Prostate gland (tissue), 2 donors: ENCODE measurements around the gene FAM89A. TPM values are rescaled to one million over a fixed set of nuclear protein-coding genes. Genes with fewer than 3 reads are reported as not detected.

Source experiments
- DNase-seq: peaks from one replicate; pipeline ENCODE4 v3.0.0-alpha.2; 2019; ENCODE audit warnings: low spot score
- H3K27ac ChIP-seq, 2 donors: fragments of 200-600 bp; sonication (generic); 2 replicates each; pipeline ENCODE4 v1.5.1; 2017 to 2019
- H3K27me3 ChIP-seq: fragments of 200-600 bp; sonication (generic); replicated peaks from 2 replicates; pipeline ENCODE4 v1.5.1; 2019; ENCODE audit not compliant: insufficient read depth
- H3K36me3 ChIP-seq, 2 donors: fragments of 200-600 bp; sonication (generic); 1 replicate in 1 of 2; 2 replicates in 1 of 2; pipeline versions ENCODE4 v1.5.1 to v1.8.1; 2017 to 2019
- H3K4me1 ChIP-seq: fragments of 200-600 bp; sonication (generic); replicated peaks from 2 replicates; pipeline ENCODE4 v1.5.1; 2019
- H3K4me3 ChIP-seq, 2 donors: fragments of 200-600 bp; sonication (generic); 2 replicates each; pipeline ENCODE4 v1.5.1; 2017 to 2019
- H3K9me3 ChIP-seq: fragments of 200-600 bp; sonication (generic); 2 replicates; pipeline ENCODE4 v1.5.1; 2017
- CTCF ChIP-seq, 4 experiments: fragments of 200-600 bp in 2 of 4; fragments of 450-650 bp in 2 of 4; sonication (generic) in 2 of 4; IDR thresholded peaks; 1 replicate in 3 of 4; 2 replicates in 1 of 4; pipeline ENCODE4 v1.5.1; 2016 to 2019; ENCODE audit warnings: antibody characterized with exemption in 4 of 4, mild to moderate bottlenecking in 2 of 4, moderate library complexity in 2 of 4
- POLR2A ChIP-seq: fragments of 450-650 bp; IDR thresholded peaks from one replicate; pipeline ENCODE4 v1.6.1; 2016; ENCODE audit warnings: antibody characterized with exemption, mild to moderate bottlenecking
- POLR2AphosphoS5 ChIP-seq: sonication (generic); formaldehyde crosslinking; IDR thresholded peaks from one replicate; pipeline ENCODE4 v1.6.1; 2017; ENCODE audit warnings: antibody characterized with exemption
- WGBS: methylation state at CpG from one replicate; pipeline ENCODE4 v1.1.5; 2018; 5-methylcytosine and 5-hydroxymethylcytosine counted together
- intact Hi-C: fragments of 100-400 bp; cut with DNase I; formaldehyde crosslinking; loops from one replicate; pipeline ENCODE4 v1.14.2; 2022
- total RNA-seq, 2 donors: library from RNA; depleted of rRNA; stranded (reverse); fragments of >200 nt; gene quantifications; one replicate each; pipeline ENCODE4 v1.1.0, GENCODE V29; 2016

FAM89A gene
- total RNA-seq, 2 donors from 2014 or later, result 13.7 to 13.9 TPM

DNA sequence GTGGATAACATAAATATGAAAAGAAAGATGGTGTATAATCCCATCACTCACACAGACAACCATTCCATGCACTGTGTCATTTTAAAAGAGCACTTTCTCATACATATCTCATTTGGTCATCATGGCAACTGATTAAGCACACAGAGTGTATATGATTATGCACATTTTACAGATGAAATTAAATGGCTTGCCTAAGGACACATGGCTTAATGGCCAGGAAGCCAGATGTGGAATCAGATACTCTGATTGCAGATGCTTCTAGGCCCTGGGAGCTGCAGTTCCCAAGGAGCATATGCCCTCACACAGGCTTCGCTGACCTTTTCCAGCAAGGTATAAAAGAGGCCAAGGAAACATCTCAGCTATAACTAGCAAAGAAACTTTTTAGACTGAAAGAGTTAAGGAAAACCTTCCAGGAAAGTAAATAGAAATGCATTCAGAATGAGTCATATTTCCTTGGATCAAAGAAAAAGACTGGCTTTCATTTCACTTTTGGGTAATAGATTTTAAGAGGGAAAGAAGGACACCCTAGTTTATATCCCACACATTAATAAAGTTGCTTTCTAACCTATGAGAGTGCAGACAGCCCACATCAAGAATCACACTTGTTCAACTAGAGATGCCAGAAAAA, 19.6 kb upstream of the FAM89A start:
- TF ChIP-seq CTCF (IDR thresholded peaks at IDR 0.05) (no peak), POLR2AphosphoS5 (no peak), POLR2A (no peak)
- no peaks in the 10 kb centered on the region for H3K9me3 ChIP-seq
- H3K27ac ChIP-seq, result no peak overlapping the region
- H3K36me3 ChIP-seq, result no peaks in the 10 kb centered on the region
- no peaks in the 10 kb centered on the region for H3K27me3 ChIP-seq
- no peaks in the 10 kb centered on the region for H3K4me1 ChIP-seq
- no peak for DNase-seq
- H3K4me3 ChIP-seq, result no peak overlapping the region
- intact Hi-C loops, result no loop called here
- 93% methylated on average over 1 of the region's 1 CpG for whole genome bisulfite sequencing

GRCh38 chr1:231058416-231059109, 18.5 kb upstream of the FAM89A start:
- Histone ChIP-seq H3K27ac (no peak overlapping the region), H3K4me1 (no peaks in the 10 kb centered on the region), H3K36me3 (no peaks in the 10 kb centered on the region), H3K9me3 (no peaks in the 10 kb centered on the region), H3K27me3 (no peaks in the 10 kb centered on the region), H3K4me3 (no peak overlapping the region)
- intact Hi-C loops, result no loop called here
- WGBS, result 63% methylated on average over 8 of the region's 8 CpGs
- DNase-seq, result no peak
- no peak for TF ChIP-seq POLR2AphosphoS5
- no peak for TF ChIP-seq POLR2A
- TF ChIP-seq CTCF (IDR thresholded peaks at IDR 0.05), result no peak

GRCh38 chr1:231057410-231057809, 17.4 kb upstream of the FAM89A start:
- intact Hi-C loops, result no loop called here
- H3K27ac ChIP-seq, result no peak overlapping the region
- DNase-seq, result no peak
- H3K9me3 ChIP-seq, result no peaks in the 10 kb centered on the region
- H3K4me1 ChIP-seq, result no peaks in the 10 kb centered on the region
- TF ChIP-seq POLR2AphosphoS5 (no peak), POLR2A (no peak), CTCF (IDR thresholded peaks at IDR 0.05) (no peak)
- 88% methylated on average over 3 of the region's 3 CpGs for WGBS
- no peaks in the 10 kb centered on the region for H3K36me3 ChIP-seq
- H3K4me3 ChIP-seq, result no peak overlapping the region
- H3K27me3 ChIP-seq, result no peaks in the 10 kb centered on the region

DNA sequence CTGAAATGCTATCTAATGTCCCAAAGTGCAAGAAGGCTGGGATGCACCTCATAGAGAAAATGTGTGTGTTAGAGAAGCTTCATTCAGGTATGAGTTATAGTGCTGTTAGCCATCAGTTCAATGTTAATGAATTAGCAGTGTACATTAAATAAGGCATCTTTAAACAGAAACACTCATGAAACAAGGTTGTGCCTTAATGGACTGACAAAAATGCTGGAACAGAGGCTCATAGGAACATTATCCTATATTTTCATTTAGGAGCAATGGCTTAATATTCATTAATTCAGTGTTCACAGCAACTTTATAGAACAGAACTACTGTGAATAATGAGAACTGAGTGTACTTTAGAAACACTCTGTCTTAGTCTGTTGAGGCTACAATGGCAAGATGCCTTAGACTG, 15.2 kb upstream of the FAM89A start:
- Histone ChIP-seq H3K27me3 (no peaks in the 10 kb centered on the region), H3K4me1 (no peaks in the 10 kb centered on the region), H3K4me3 (no peak overlapping the region), H3K27ac (no peak overlapping the region), H3K36me3 (no peaks in the 10 kb centered on the region), H3K9me3 (no peaks in the 10 kb centered on the region)
- DNase-seq, result no peak
- intact Hi-C loops, result no loop called here
- TF ChIP-seq POLR2AphosphoS5 (no peak), CTCF (IDR thresholded peaks at IDR 0.05) (no peak), POLR2A (no peak)
